Transverse colon (tissue), 4 donors: ENCODE data around the gene HSFX3.
"Not testable (repeated sequence)": the region's sequence is repeated elsewhere in the genome, so short reads cannot be mapped to it uniquely, and the experiment has no call there.

Experiments
- CTCF ChIP-seq, 5 experiments: fragments of 200-600 bp in 3 of 5; fragments of 450-650 bp in 2 of 5; sonication (generic) in 3 of 5; IDR thresholded peaks; 1 replicate in 2 of 5; 2 replicates in 3 of 5; pipeline ENCODE4 v1.5.1; 2016 to 2017; ENCODE audit warnings: antibody characterized with exemption in 5 of 5, inconsistent platforms in 3 of 5, mild to moderate bottlenecking in 2 of 5, moderate library complexity in 1 of 5
- EP300 ChIP-seq: sonication (generic); formaldehyde crosslinking; IDR thresholded peaks from one replicate; pipeline ENCODE4 v1.6.1; 2017; ENCODE audit warnings: antibody characterized with exemption, low read depth
- POLR2AphosphoS5 ChIP-seq, 3 donors: sonication (generic); formaldehyde crosslinking; IDR thresholded peaks; one replicate each; pipeline ENCODE4 v1.6.1; 2016; ENCODE audit warnings: antibody characterized with exemption in 3 of 3

GRCh38 chrX:149537474-149537873 is 12.2 kb downstream of the HSFX3 start:
- TF ChIP-seq CTCF (IDR thresholded peaks at IDR 0.05); EP300; POLR2AphosphoS5 (IDR thresholded peaks at IDR 0.05): not testable (repeated sequence)
